ENCODE results near the gene ATP9B. TPM values are rescaled to one million over a fixed set of nuclear protein-coding genes. Genes with fewer than 3 reads are reported as not detected.

Gene ATP9B
- total and polyA plus RNA-seq, 2 donors: 14.9 to 19.3 TPM

DNA sequence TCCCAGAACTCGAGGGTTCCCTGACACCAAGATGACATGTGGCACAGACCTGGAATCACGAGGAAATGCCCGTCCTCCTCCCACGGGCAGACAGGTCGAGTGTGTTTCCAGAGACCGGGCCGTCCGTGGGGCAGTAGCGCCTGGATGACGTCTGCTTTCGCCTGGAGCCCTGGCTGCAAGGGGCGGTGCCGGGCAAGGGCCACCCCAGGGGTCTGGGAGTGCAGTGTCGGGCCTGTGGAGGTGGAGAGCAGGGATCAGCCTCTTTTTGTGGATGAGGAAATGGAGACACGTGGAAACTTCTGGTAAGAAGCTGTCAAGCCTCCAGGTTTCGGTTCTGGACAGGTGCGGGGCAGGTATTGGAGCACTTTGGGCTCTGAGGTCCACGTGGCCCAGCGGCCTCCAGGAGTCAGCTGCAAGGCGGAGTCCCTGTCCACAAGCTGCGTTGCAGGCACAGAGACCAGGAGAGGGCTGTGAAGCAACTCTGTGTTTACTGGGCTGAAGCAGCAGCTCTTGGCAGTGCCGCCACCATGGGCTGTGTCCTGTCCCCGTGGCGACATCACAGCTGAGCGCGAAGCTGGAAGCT, 352.2 kb downstream of the ATP9B start:
- Histone ChIP-seq H3K27me3 (ENCODE audit: control insufficient read depth in 2 of 2, insufficient read depth in 1 of 2, low read length in 1 of 2) (no peaks in the 10 kb centered on the region), H3K4me3 (ENCODE audit: low read length in 2 of 2) (no peak overlapping the region), H3K9me3 (ENCODE audit: control insufficient read depth in 2 of 2, insufficient read depth in 1 of 2, low read length in 1 of 2) (no peaks in the 10 kb centered on the region), H3K4me1 (ENCODE audit: control insufficient read depth in 2 of 2, insufficient read depth in 2 of 2, low read length in 2 of 2) (peaks cover 0 to 8% of the 10 kb centered on the region in 2 donors), H3K27ac (ENCODE audit: low read depth in 1 of 2, low read length in 1 of 2) (no peak overlapping the region), H3K36me3 (ENCODE audit: control insufficient read depth in 2 of 2, insufficient read depth in 2 of 2, low read length in 1 of 2) (peaks cover 10 to 39% of the 10 kb centered on the region in 2 donors)
- DNase-seq (ENCODE audit: low read depth in 6 of 9, low spot score in 9 of 9): no peak
- WGBS: 96% methylated on average over 26 of the region's 26 CpGs

DNA sequence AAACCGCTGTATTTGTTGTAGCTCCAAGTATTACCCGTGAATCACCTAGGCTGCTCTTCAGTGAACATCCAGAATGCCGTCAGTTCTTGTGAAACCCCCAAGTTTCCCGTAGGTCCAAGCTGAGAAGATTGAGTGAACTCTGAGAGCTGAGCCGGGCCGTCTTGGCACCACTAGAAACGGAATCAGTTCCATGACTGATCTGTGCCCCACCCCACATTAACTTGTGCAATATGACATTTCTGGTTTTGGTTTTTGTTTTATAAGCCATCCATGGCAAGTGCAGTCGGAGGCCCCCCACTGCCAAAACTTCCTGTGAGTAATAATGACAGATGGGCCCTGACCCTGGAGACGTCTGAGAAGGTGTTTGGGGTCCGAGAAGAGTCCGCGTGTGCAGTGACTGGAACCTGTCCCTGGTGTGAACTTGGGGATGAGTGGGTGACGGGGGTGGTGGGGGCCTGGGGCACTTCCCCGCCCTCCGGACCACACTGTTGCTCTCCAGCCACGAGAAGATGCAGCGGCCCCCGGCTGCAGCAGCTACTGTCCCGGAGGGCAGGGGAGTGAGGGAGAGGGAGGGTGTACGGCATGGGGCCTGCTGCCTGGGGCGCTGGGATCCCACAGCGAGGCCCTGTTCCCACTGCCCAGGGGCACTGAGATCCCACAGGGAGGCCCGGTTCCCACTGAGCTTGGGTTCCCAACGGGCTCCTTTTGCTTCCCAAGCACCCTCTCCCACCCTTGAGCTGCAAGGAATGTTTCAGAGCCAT, 353.0 kb downstream of the ATP9B start:
- peaks cover 10 to 45% of the 10 kb centered on the region in 2 donors for H3K36me3 ChIP-seq (ENCODE audit: control insufficient read depth in 2 of 2, insufficient read depth in 2 of 2, low read length in 1 of 2)
- no peak for DNase-seq (ENCODE audit: low read depth in 6 of 9, low spot score in 9 of 9)
- no peak overlapping the region for H3K27ac ChIP-seq (ENCODE audit: low read depth in 1 of 2, low read length in 1 of 2)
- H3K9me3 ChIP-seq (ENCODE audit: control insufficient read depth in 2 of 2, insufficient read depth in 1 of 2, low read length in 1 of 2): no peaks in the 10 kb centered on the region
- H3K4me3 ChIP-seq (ENCODE audit: low read length in 2 of 2): no peak overlapping the region
- H3K4me1 ChIP-seq (ENCODE audit: control insufficient read depth in 2 of 2, insufficient read depth in 2 of 2, low read length in 2 of 2): peaks cover 0 to 8% of the 10 kb centered on the region in 2 donors
- WGBS: 95% methylated on average over 24 of the region's 24 CpGs
- H3K27me3 ChIP-seq (ENCODE audit: control insufficient read depth in 2 of 2, insufficient read depth in 1 of 2, low read length in 1 of 2): no peaks in the 10 kb centered on the region

DNA sequence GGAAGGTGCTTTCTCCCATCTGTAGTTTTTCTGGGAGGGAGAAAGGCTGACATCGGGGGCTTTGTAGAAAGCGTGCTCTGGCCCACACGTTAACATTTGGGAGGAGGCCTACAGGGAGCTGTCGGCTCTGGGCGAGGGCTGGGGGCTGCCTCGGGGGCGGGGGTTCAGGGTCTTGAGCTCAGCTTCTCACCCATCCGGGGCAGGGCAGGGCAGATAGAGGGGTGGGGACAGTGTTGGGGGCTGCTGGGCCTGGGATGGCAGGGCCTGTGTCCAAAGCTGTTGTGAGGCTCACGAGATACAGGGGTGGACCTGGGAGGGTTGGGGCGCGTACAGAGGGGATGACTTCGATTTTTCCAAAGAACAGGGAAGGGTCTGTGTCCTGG, 353.6 kb downstream of the ATP9B start:
- Histone ChIP-seq H3K4me3 (ENCODE audit: low read length in 2 of 2) (no peak overlapping the region), H3K27ac (ENCODE audit: low read depth in 1 of 2, low read length in 1 of 2) (no peak overlapping the region), H3K36me3 (ENCODE audit: control insufficient read depth in 2 of 2, insufficient read depth in 2 of 2, low read length in 1 of 2) (peaks cover 10 to 44% of the 10 kb centered on the region in 2 donors), H3K27me3 (ENCODE audit: control insufficient read depth in 2 of 2, insufficient read depth in 1 of 2, low read length in 1 of 2) (no peaks in the 10 kb centered on the region), H3K4me1 (ENCODE audit: control insufficient read depth in 2 of 2, insufficient read depth in 2 of 2, low read length in 2 of 2) (peaks cover 0 to 8% of the 10 kb centered on the region in 2 donors), H3K9me3 (ENCODE audit: control insufficient read depth in 2 of 2, insufficient read depth in 1 of 2, low read length in 1 of 2) (no peaks in the 10 kb centered on the region)
- no peak for DNase-seq (ENCODE audit: low read depth in 6 of 9, low spot score in 9 of 9)
- WGBS: 95% methylated on average over 12 of the region's 12 CpGs

DNA sequence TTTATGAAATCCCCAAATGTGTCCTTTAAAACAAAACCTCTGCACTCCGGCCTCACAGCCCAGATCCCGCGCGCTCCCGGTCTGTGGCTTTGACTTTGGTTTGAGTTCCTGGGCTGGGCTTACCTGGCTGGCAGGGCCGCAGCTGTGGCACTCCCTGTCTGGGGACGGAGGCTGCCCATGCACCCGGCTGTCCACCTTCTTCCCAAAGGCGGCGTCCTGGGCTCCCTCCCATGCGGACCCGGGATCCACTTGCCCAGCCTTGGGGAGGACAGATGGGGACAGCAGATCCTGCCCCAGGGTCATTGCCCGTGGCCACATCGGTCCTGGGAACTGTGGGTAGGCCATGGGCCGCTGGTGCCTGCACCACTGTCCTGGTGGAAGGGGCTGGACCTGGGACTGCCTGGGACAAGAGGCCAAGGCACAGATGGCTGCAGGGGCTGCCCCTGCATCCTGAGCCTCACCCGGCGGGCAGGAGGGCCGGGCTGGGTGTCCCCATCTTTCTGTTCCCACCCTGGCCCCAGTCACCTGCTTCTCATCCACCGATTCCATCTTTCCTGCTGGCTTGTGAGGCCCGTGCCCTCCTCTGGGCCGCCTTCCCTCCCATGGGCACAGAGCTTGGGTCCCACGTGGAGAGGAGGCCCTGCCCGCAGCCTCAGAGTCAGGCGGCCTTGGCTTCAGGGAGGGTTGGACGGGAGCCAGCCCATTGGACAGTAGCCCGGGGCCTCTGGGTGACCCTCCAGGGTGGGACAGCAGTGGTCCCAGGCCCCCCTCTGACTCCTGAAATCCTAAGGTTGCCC, 354.2 kb downstream of the ATP9B start:
- no peak for DNase-seq (ENCODE audit: low read depth in 6 of 9, low spot score in 9 of 9)
- H3K27ac ChIP-seq (ENCODE audit: low read depth in 1 of 2, low read length in 1 of 2): no peak overlapping the region
- no peaks in the 10 kb centered on the region for H3K27me3 ChIP-seq (ENCODE audit: control insufficient read depth in 2 of 2, insufficient read depth in 1 of 2, low read length in 1 of 2)
- no peaks in the 10 kb centered on the region for H3K9me3 ChIP-seq (ENCODE audit: control insufficient read depth in 2 of 2, insufficient read depth in 1 of 2, low read length in 1 of 2)
- peaks cover 0 to 8% of the 10 kb centered on the region in 2 donors for H3K4me1 ChIP-seq (ENCODE audit: control insufficient read depth in 2 of 2, insufficient read depth in 2 of 2, low read length in 2 of 2)
- 98% methylated on average over 26 of the region's 26 CpGs for WGBS
- H3K4me3 ChIP-seq (ENCODE audit: low read length in 2 of 2): no peak overlapping the region
- H3K36me3 ChIP-seq (ENCODE audit: control insufficient read depth in 2 of 2, insufficient read depth in 2 of 2, low read length in 1 of 2): peaks cover 10 to 39% of the 10 kb centered on the region in 2 donors

DNA sequence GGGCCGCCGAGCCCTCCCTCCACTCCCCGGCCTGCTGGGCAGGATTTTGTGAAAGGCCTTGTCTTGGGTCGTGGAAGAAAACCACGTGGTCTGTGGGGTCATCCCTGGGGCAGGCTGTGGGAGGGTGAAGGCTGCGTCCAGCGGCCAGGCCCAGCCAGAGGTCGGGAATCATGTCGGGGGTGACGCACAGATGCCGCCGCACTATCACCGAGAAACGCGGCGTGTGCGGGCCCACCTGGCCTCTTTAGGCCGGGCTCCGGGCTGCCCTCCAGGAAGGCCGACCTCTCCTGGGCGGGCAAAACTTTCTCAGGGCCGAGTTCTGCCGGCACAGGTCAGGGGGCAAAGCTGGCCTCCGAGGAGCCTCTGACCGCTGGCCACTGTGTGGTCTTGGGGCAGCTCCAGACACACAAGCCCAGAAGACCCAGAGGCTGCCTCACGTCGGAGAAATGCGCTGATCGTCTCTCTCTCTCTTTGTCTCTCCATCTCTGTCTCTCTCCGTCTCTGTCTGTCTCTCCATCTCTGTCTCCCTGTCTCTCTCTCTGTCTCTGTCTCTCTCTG, 354.9 kb downstream of the ATP9B start:
- Histone ChIP-seq H3K27ac (ENCODE audit: low read depth in 1 of 2, low read length in 1 of 2) (no peak overlapping the region), H3K36me3 (ENCODE audit: control insufficient read depth in 2 of 2, insufficient read depth in 2 of 2, low read length in 1 of 2) (peaks cover 10 to 35% of the 10 kb centered on the region in 2 donors), H3K27me3 (ENCODE audit: control insufficient read depth in 2 of 2, insufficient read depth in 1 of 2, low read length in 1 of 2) (no peaks in the 10 kb centered on the region), H3K9me3 (ENCODE audit: control insufficient read depth in 2 of 2, insufficient read depth in 1 of 2, low read length in 1 of 2) (no peaks in the 10 kb centered on the region), H3K4me3 (ENCODE audit: low read length in 2 of 2) (no peak overlapping the region), H3K4me1 (ENCODE audit: control insufficient read depth in 2 of 2, insufficient read depth in 2 of 2, low read length in 2 of 2) (peaks cover 0 to 8% of the 10 kb centered on the region in 2 donors)
- 96% methylated on average over 30 of the region's 30 CpGs for WGBS
- no peak for DNase-seq (ENCODE audit: low read depth in 6 of 9, low spot score in 9 of 9)

DNA sequence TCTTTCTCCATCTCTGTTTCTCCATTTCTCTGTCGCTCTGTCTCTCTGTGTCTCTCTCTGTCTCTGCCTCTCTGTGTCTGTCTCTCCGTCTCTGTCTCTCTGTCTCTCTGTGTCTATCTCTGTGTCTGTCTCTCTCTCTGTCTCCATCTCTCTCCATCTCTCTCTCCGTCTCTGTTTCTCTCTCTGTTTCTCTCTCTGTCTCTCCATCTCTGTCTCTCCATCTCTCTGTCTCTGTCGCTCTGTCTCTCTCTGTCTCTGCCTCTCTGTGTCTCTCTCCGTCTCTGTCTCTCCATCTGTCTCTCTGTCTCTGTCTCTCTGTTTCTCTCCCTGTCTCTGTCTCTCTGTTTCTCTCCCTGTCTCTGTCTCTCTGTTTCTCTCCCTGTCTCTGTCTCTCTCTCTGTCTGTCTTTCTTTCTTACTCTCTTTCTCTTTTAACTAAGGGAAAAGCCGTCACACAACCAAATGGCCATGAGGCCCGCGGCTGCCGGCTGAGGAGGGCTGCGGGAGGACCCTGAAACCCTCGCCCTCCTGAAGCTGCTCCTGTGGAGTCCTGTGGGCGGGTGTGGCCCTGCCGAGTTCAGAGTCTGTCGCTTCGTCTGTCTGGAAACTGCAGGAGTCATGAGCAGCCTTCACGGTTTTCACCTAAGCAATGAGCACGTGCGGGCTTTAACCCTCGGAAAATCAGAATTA, 355.8 kb downstream of the ATP9B start:
- H3K36me3 ChIP-seq (ENCODE audit: control insufficient read depth in 2 of 2, insufficient read depth in 2 of 2, low read length in 1 of 2): peaks cover 10 to 34% of the 10 kb centered on the region in 2 donors
- H3K4me1 ChIP-seq (ENCODE audit: control insufficient read depth in 2 of 2, insufficient read depth in 2 of 2, low read length in 2 of 2): peaks cover 3 to 8% of the 10 kb centered on the region in 2 donors
- WGBS: 95% methylated on average over 19 of the region's 19 CpGs
- no peak for DNase-seq (ENCODE audit: low read depth in 6 of 9, low spot score in 9 of 9)
- no peaks in the 10 kb centered on the region for H3K27me3 ChIP-seq (ENCODE audit: control insufficient read depth in 2 of 2, insufficient read depth in 1 of 2, low read length in 1 of 2)
- no peak overlapping the region for H3K4me3 ChIP-seq (ENCODE audit: low read length in 2 of 2)
- H3K9me3 ChIP-seq (ENCODE audit: control insufficient read depth in 2 of 2, insufficient read depth in 1 of 2, low read length in 1 of 2): no peaks in the 10 kb centered on the region
- H3K27ac ChIP-seq (ENCODE audit: low read depth in 1 of 2, low read length in 1 of 2): no peak overlapping the region

DNA sequence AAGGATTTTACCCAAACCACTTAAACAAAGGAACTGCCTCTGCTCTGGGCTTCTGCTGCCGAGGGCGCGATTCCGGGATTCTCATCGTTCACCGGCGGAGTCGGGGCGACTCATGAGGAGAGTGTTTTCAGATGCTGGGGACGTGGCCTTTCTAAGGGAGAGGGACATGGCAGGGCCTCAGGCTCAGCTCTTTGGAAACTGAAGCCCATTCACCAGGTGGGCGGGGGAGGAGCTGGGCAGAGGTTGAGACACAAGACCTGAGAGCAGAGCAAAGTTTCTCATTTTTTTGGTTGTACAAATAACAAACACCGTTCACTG, 356.3 kb downstream of the ATP9B start:
- H3K4me3 ChIP-seq (ENCODE audit: low read length in 2 of 2): no peak overlapping the region
- peaks cover 3 to 8% of the 10 kb centered on the region in 2 donors for H3K4me1 ChIP-seq (ENCODE audit: control insufficient read depth in 2 of 2, insufficient read depth in 2 of 2, low read length in 2 of 2)
- H3K9me3 ChIP-seq (ENCODE audit: control insufficient read depth in 2 of 2, insufficient read depth in 1 of 2, low read length in 1 of 2): no peaks in the 10 kb centered on the region
- H3K27me3 ChIP-seq (ENCODE audit: control insufficient read depth in 2 of 2, insufficient read depth in 1 of 2, low read length in 1 of 2): no peaks in the 10 kb centered on the region
- 90% methylated on average over 12 of the region's 12 CpGs for WGBS
- H3K27ac ChIP-seq (ENCODE audit: low read depth in 1 of 2, low read length in 1 of 2): no peak overlapping the region
- peaks cover 9 to 30% of the 10 kb centered on the region in 2 donors for H3K36me3 ChIP-seq (ENCODE audit: control insufficient read depth in 2 of 2, insufficient read depth in 2 of 2, low read length in 1 of 2)
- no peak for DNase-seq (ENCODE audit: low read depth in 6 of 9, low spot score in 9 of 9)

DNA sequence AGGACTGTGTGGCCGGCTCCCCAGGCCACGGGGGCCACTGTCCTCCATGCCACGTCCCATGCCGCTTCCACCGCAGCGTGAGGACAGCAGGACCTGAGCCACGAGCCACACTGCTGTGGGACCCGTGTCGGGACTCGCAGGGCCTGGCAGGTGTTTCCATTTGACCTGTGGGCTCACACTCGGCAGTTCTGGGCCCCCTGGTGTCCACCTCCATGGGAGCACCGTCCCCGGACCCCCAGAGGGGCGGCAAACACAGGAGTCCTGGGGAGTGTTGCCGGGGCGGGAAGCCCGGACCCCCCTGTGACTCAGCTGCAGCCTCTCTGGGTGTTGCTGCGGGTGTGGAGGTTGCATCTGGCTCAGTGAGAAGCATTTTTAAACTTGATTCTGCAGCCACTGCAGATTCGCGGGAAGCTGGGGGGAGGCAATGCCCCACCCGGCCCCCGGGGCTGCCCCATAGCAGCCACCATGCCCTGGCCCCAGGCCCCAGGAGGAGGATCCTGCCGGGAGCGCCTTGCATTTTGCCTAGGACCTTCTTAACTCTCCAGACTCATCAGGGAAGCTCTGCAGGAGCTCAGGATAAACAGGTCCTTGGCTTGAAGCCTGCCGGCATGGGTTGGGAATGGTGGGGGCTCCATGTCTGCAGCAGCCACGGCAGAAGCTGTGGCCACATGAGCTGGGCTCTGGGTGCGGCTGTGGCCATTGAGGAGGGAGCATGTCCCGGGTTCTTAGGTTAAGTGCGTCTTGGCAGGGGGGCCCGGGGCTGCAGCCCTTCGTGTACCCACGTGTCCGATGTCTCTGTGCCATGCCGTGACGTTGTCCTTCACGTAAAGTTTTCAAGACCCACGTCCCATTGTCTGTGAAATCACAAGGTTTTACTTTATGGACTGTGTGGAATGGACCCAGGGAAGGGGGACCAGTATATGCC, 357.4 kb downstream of the ATP9B start:
- no peak for DNase-seq (ENCODE audit: low read depth in 6 of 9, low spot score in 9 of 9)
- Histone ChIP-seq H3K36me3 (ENCODE audit: control insufficient read depth in 2 of 2, insufficient read depth in 2 of 2, low read length in 1 of 2) (peaks cover 1 to 25% of the 10 kb centered on the region in 2 donors), H3K27ac (ENCODE audit: low read depth in 1 of 2, low read length in 1 of 2) (no peak overlapping the region), H3K4me3 (ENCODE audit: low read length in 2 of 2) (no peak overlapping the region), H3K4me1 (ENCODE audit: control insufficient read depth in 2 of 2, insufficient read depth in 2 of 2, low read length in 2 of 2) (peaks cover 2 to 3% of the 10 kb centered on the region in 2 donors), H3K27me3 (ENCODE audit: control insufficient read depth in 2 of 2, insufficient read depth in 1 of 2, low read length in 1 of 2) (no peaks in the 10 kb centered on the region), H3K9me3 (ENCODE audit: control insufficient read depth in 2 of 2, insufficient read depth in 1 of 2, low read length in 1 of 2) (no peaks in the 10 kb centered on the region)
- 95% methylated on average over 37 of the region's 37 CpGs for WGBS
